ENCODE data around the gene ITGB3BP.
"Not testable (repeated sequence)": the region's sequence is repeated elsewhere in the genome, so short reads cannot be mapped to it uniquely, and the experiment has no call there.

GRCh38 chr1:63468683-63469082 is 54.3 kb downstream of the ITGB3BP start:
- TF ChIP-seq CTCF (conservative IDR thresholded peaks at IDR 0.05; ENCODE audit: low read length); EZH2phosphoT487 (IDR thresholded peaks at IDR 0.05; ENCODE audit: borderline replicate concordance): not testable (repeated sequence)
